ENCODE results near the gene CMC2.

GRCh38 chr16:81006813-81007695 is at the start of gene CMC2, which contains the start of gene CENPN:
- TF ChIP-seq, protein P1, sequence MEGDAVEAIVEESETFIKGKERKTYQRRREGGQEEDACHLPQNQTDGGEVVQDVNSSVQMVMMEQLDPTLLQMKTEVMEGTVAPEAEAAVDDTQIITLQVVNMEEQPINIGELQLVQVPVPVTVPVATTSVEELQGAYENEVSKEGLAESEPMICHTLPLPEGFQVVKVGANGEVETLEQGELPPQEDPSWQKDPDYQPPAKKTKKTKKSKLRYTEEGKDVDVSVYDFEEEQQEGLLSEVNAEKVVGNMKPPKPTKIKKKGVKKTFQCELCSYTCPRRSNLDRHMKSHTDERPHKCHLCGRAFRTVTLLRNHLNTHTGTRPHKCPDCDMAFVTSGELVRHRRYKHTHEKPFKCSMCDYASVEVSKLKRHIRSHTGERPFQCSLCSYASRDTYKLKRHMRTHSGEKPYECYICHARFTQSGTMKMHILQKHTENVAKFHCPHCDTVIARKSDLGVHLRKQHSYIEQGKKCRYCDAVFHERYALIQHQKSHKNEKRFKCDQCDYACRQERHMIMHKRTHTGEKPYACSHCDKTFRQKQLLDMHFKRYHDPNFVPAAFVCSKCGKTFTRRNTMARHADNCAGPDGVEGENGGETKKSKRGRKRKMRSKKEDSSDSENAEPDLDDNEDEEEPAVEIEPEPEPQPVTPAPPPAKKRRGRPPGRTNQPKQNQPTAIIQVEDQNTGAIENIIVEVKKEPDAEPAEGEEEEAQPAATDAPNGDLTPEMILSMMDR (optimal IDR thresholded peaks at IDR 0.05 in 1 of 3, IDR thresholded peaks at IDR 0.05 in 1 of 3, conservative IDR thresholded peaks at IDR 0.05 in 1 of 3; ENCODE audit: extremely low read depth in 1 of 3, insufficient read depth in 2 of 3, low read length in 3 of 3), result peak in 1 of 3 experiments; percentile 23
- no peak for TF ChIP-seq EZH2 (IDR thresholded peaks at IDR 0.05; ENCODE audit: low read length)
